ENCODE results near the gene LYSET.

DNA sequence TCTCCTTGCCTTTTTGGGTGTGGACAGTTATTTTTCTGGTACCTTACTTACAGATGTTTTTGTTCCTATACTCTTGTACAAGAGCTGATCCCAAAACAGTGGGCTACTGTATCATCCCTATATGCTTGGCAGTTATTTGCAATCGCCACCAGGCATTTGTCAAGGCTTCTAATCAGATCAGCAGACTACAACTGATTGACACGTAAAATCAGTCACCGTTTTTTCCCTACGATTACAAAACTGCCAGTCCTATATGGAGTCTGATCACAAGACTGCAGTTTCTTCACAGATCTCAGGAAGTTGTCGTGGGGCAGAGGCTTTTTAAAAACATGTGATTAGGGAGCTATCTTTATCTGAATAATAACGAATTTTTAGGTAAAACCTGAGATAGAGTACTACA is 1.3 kb downstream of the LYSET start:
- TF ChIP-seq POLR2AphosphoS5 (IDR thresholded peaks at IDR 0.05), result no peak
- TF ChIP-seq, protein P1, sequence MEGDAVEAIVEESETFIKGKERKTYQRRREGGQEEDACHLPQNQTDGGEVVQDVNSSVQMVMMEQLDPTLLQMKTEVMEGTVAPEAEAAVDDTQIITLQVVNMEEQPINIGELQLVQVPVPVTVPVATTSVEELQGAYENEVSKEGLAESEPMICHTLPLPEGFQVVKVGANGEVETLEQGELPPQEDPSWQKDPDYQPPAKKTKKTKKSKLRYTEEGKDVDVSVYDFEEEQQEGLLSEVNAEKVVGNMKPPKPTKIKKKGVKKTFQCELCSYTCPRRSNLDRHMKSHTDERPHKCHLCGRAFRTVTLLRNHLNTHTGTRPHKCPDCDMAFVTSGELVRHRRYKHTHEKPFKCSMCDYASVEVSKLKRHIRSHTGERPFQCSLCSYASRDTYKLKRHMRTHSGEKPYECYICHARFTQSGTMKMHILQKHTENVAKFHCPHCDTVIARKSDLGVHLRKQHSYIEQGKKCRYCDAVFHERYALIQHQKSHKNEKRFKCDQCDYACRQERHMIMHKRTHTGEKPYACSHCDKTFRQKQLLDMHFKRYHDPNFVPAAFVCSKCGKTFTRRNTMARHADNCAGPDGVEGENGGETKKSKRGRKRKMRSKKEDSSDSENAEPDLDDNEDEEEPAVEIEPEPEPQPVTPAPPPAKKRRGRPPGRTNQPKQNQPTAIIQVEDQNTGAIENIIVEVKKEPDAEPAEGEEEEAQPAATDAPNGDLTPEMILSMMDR (IDR thresholded peaks at IDR 0.05), result no peak

All from sigmoid colon (tissue), 4 donors.